ENCODE results near the gene ZBTB44.

ZBTB44 gene

DNA sequence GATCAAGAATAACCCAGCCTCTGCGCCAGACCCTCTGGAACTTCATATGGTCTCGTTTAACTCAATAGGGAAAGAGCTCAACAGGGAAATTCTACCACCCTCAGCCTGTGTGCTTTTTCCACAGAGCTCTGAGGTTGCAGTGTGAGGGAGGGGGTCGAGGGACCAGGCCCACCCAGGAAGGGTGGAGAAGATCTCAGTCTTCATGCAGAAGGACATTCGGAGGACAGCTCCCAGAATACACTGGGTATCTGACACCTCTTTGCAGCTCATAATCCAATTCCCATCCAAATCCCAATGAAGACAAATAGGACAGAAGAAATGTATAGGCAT lies 98.5 kb downstream of the ZBTB44 start:
- no peak for ATAC-seq
- no peak for TF ChIP-seq RARB (CRISPR knock-in tag; IDR thresholded peaks at IDR 0.05)
- no peak for TF ChIP-seq PPARA (CRISPR knock-in tag; IDR thresholded peaks at IDR 0.05; ENCODE audit: borderline replicate concordance)
- TF ChIP-seq ZNF8 (CRISPR knock-in tag; IDR thresholded peaks at IDR 0.05): no peak
- TF ChIP-seq TOX (CRISPR knock-in tag; IDR thresholded peaks at IDR 0.05; ENCODE audit: borderline replicate concordance): no peak
- TF ChIP-seq CREB5 (CRISPR knock-in tag; IDR thresholded peaks at IDR 0.05; ENCODE audit: low read depth): no peak
- no peak for TF ChIP-seq ZNF70 (CRISPR knock-in tag; IDR thresholded peaks at IDR 0.05)
- TF ChIP-seq ZFP30 (CRISPR knock-in tag; IDR thresholded peaks at IDR 0.05): no peak
- TF ChIP-seq OSR1 (CRISPR knock-in tag; IDR thresholded peaks at IDR 0.05): no peak
- TF ChIP-seq ARNTL (CRISPR knock-in tag; IDR thresholded peaks at IDR 0.05; ENCODE audit: borderline replicate concordance, low read depth): no peak
- TF ChIP-seq CSDC2 (CRISPR knock-in tag; IDR thresholded peaks at IDR 0.05): no peak
- no peak for TF ChIP-seq GLIS3 (CRISPR knock-in tag; IDR thresholded peaks at IDR 0.05)
- TF ChIP-seq ZC3H10 (CRISPR knock-in tag; IDR thresholded peaks at IDR 0.05): no peak
- no peak for TF ChIP-seq BACH2 (CRISPR knock-in tag; IDR thresholded peaks at IDR 0.05; ENCODE audit: borderline replicate concordance)
- TF ChIP-seq ZNF565 (CRISPR knock-in tag; conservative IDR thresholded peaks at IDR 0.05; ENCODE audit: low read depth): no peak
- TF ChIP-seq, protein P1, sequence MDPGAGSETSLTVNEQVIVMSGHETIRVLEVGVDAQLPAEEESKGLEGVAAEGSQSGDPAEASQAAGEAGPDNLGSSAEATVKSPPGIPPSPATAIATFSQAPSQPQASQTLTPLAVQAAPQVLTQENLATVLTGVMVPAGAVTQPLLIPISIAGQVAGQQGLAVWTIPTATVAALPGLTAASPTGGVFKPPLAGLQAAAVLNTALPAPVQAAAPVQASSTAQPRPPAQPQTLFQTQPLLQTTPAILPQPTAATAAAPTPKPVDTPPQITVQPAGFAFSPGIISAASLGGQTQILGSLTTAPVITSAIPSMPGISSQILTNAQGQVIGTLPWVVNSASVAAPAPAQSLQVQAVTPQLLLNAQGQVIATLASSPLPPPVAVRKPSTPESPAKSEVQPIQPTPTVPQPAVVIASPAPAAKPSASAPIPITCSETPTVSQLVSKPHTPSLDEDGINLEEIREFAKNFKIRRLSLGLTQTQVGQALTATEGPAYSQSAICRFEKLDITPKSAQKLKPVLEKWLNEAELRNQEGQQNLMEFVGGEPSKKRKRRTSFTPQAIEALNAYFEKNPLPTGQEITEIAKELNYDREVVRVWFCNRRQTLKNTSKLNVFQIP (CRISPR knock-in tag; IDR thresholded peaks at IDR 0.05; ENCODE audit: borderline replicate concordance, low read depth): no peak
- no peak for TF ChIP-seq ESRRG (CRISPR knock-in tag; IDR thresholded peaks at IDR 0.05)
- no peak for TF ChIP-seq SNAI2 (CRISPR knock-in tag; IDR thresholded peaks at IDR 0.05)
- TF ChIP-seq TCF4 (CRISPR knock-in tag; IDR thresholded peaks at IDR 0.05; ENCODE audit: borderline replicate concordance): no peak

GRCh38 chr11:130215531-130216220 lies 99.0 kb downstream of the ZBTB44 start:
- TF ChIP-seq, protein P2, sequence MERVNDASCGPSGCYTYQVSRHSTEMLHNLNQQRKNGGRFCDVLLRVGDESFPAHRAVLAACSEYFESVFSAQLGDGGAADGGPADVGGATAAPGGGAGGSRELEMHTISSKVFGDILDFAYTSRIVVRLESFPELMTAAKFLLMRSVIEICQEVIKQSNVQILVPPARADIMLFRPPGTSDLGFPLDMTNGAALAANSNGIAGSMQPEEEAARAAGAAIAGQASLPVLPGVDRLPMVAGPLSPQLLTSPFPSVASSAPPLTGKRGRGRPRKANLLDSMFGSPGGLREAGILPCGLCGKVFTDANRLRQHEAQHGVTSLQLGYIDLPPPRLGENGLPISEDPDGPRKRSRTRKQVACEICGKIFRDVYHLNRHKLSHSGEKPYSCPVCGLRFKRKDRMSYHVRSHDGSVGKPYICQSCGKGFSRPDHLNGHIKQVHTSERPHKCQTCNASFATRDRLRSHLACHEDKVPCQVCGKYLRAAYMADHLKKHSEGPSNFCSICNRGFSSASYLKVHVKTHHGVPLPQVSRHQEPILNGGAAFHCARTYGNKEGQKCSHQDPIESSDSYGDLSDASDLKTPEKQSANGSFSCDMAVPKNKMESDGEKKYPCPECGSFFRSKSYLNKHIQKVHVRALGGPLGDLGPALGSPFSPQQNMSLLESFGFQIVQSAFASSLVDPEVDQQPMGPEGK (CRISPR knock-in tag; IDR thresholded peaks at IDR 0.05; ENCODE audit: borderline replicate concordance): no peak
- TF ChIP-seq ZFP30 (CRISPR knock-in tag; IDR thresholded peaks at IDR 0.05): no peak
- TF ChIP-seq GLIS3 (CRISPR knock-in tag; IDR thresholded peaks at IDR 0.05): no peak
- no peak for TF ChIP-seq ZNF8 (CRISPR knock-in tag; IDR thresholded peaks at IDR 0.05)
- TF ChIP-seq SNAI2 (CRISPR knock-in tag; IDR thresholded peaks at IDR 0.05): no peak
- TF ChIP-seq BACH2 (CRISPR knock-in tag; IDR thresholded peaks at IDR 0.05; ENCODE audit: borderline replicate concordance): no peak
- TF ChIP-seq ARNTL (CRISPR knock-in tag; IDR thresholded peaks at IDR 0.05; ENCODE audit: borderline replicate concordance, low read depth): no peak
- no peak for TF ChIP-seq PPARA (CRISPR knock-in tag; IDR thresholded peaks at IDR 0.05; ENCODE audit: borderline replicate concordance)
- TF ChIP-seq CSRNP3 (CRISPR knock-in tag; IDR thresholded peaks at IDR 0.05): no peak
- TF ChIP-seq CSDC2 (CRISPR knock-in tag; IDR thresholded peaks at IDR 0.05): no peak
- no peak for TF ChIP-seq ZNF70 (CRISPR knock-in tag; IDR thresholded peaks at IDR 0.05)
- no peak for ATAC-seq

DNA sequence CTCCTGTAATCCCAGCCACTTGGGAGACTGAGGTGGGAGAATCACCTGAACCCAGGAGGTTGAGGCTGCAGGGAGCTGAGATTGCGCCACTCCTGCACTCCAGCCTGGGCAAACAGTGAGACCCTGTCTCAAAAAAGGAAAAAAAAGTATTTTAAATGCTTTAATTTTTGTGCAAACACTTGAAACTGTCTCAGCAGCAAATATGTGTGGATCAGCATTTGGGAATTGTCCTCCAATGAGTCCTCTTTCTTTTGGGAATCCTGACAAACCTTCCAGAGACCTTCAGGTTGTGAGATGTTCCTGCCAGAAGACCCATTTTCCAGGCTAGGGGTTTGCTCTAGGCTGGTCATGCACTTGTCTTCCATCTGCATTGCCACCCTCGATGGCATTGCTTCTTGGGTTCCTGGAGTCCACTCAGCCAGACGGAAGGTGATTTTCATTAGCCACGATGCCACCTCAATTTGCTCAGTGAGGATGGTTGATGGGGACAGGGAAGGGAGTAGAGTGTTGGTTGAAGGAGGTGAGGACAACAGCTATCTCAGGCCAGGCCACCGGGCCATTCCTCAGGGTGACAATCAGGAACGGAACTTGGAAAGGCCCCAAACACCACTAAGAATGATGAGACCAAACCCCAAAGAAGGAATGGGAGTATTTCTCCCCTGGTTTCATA lies 99.7 kb downstream of the ZBTB44 start:
- no peak for ATAC-seq
- no peak for TF ChIP-seq ARNTL (CRISPR knock-in tag; IDR thresholded peaks at IDR 0.05; ENCODE audit: borderline replicate concordance, low read depth)
- no peak for TF ChIP-seq CREB5 (CRISPR knock-in tag; IDR thresholded peaks at IDR 0.05; ENCODE audit: low read depth)
- TF ChIP-seq BACH2 (CRISPR knock-in tag; IDR thresholded peaks at IDR 0.05; ENCODE audit: borderline replicate concordance): no peak
- TF ChIP-seq, protein P3, sequence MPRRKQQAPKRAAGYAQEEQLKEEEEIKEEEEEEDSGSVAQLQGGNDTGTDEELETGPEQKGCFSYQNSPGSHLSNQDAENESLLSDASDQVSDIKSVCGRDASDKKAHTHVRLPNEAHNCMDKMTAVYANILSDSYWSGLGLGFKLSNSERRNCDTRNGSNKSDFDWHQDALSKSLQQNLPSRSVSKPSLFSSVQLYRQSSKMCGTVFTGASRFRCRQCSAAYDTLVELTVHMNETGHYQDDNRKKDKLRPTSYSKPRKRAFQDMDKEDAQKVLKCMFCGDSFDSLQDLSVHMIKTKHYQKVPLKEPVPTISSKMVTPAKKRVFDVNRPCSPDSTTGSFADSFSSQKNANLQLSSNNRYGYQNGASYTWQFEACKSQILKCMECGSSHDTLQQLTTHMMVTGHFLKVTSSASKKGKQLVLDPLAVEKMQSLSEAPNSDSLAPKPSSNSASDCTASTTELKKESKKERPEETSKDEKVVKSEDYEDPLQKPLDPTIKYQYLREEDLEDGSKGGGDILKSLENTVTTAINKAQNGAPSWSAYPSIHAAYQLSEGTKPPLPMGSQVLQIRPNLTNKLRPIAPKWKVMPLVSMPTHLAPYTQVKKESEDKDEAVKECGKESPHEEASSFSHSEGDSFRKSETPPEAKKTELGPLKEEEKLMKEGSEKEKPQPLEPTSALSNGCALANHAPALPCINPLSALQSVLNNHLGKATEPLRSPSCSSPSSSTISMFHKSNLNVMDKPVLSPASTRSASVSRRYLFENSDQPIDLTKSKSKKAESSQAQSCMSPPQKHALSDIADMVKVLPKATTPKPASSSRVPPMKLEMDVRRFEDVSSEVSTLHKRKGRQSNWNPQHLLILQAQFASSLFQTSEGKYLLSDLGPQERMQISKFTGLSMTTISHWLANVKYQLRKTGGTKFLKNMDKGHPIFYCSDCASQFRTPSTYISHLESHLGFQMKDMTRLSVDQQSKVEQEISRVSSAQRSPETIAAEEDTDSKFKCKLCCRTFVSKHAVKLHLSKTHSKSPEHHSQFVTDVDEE (CRISPR knock-in tag; IDR thresholded peaks at IDR 0.05): no peak
- TF ChIP-seq ZFP3 (CRISPR knock-in tag; IDR thresholded peaks at IDR 0.05): no peak
- no peak for TF ChIP-seq ISL1 (CRISPR knock-in tag; IDR thresholded peaks at IDR 0.05)
- TF ChIP-seq TCF4 (CRISPR knock-in tag; IDR thresholded peaks at IDR 0.05; ENCODE audit: borderline replicate concordance): no peak
